GM12801 (cell line): ENCODE data around the gene NSUN2.

ENCODE experiments used
- CTCF ChIP-seq: IDR thresholded peaks from one replicate; pipeline ENCODE4 v1.5.1; 2011; ENCODE audit warnings: control low read depth; ENCODE audit not compliant: insufficient read length; ENCODE audit errors: extremely low read depth

NSUN2 gene

GRCh38 chr5:6674886-6675285 is 42.0 kb upstream of the NSUN2 start:
- no peak for TF ChIP-seq CTCF

- TF ChIP-seq CTCF: no peak
Observed at GRCh38 chr5:6674421-6674820, 41.6 kb upstream of the NSUN2 start.

GRCh38 chr5:6673963-6674362 is 41.1 kb upstream of the NSUN2 start:
- no peak for TF ChIP-seq CTCF

GRCh38 chr5:6673031-6673430 is 40.2 kb upstream of the NSUN2 start:
- TF ChIP-seq CTCF: no peak

- no peak for TF ChIP-seq CTCF
Observed at GRCh38 chr5:6667648-6668047, 34.8 kb upstream of the NSUN2 start.

GRCh38 chr5:6666762-6667161 is 33.9 kb upstream of the NSUN2 start:
- no peak for TF ChIP-seq CTCF

GRCh38 chr5:6660688-6661087 is 27.8 kb upstream of the NSUN2 start:
- TF ChIP-seq CTCF: no peak

GRCh38 chr5:6659941-6660684 is 27.3 kb upstream of the NSUN2 start:
- no peak for TF ChIP-seq CTCF
